WTC11 (cell line): Measurements from ENCODE around the gene LCN10. TPM values are rescaled to one million over a fixed set of nuclear protein-coding genes. Genes with fewer than 3 reads are reported as not detected.

Experiments
- ATAC-seq: fragments of 200-7000 bp; cut with Tn5 transposase; 2 replicates; pipeline ENCODE4 v1.10.0; 2021; ENCODE audit warnings: mild to moderate bottlenecking, moderate library complexity
- CTCF ChIA-PET: fragments of 300-600 bp; sonication (Branson Sonifier 250); formaldehyde crosslinking; loops from one replicate; lab custom pipeline; 2021; ENCODE audit warnings: antibody characterized with exemption; lab: Charles Lee
- POLR2A ChIA-PET: fragments of 350-600 bp; sonication (Branson Sonifier 250); formaldehyde crosslinking; loops from one replicate; lab custom pipeline; 2021; ENCODE audit warnings: antibody characterized with exemption; lab: Charles Lee
- DNase-seq: peaks from one replicate; pipeline ENCODE4 v3.0.0; 2021; ENCODE audit warnings: low spot score
- H3K27ac Mint-ChIP-seq: 2 replicates; pipeline ENCODE4 v1.8.0; 2021; ENCODE audit warnings: mixed read lengths
- H3K27me3 Mint-ChIP-seq: 2 replicates; pipeline ENCODE4 v1.8.0; 2021; ENCODE audit warnings: low read depth, mild to moderate bottlenecking, moderate library complexity, mixed read lengths
- H3K36me3 Mint-ChIP-seq: 2 replicates; pipeline ENCODE4 v1.8.0; 2021; ENCODE audit warnings: mixed read lengths
- H3K4me1 Mint-ChIP-seq: 2 replicates; pipeline ENCODE4 v1.8.0; 2022; ENCODE audit warnings: mixed read lengths
- H3K4me3 Mint-ChIP-seq: 2 replicates; pipeline ENCODE4 v1.8.0; 2021; ENCODE audit warnings: mild to moderate bottlenecking, moderate library complexity, mixed read lengths
- H3K9me3 Mint-ChIP-seq: 2 replicates; pipeline ENCODE4 v1.8.0; 2021; ENCODE audit warnings: mixed read lengths
- EMX1 ChIP-seq: fragments of 250-450 bp; sonication (Bioruptor Pico); IDR thresholded peaks from 2 replicates; pipeline ENCODE4 v1.8.0; 2021; ENCODE audit warnings: mild to moderate bottlenecking
- RELA ChIP-seq: sonication (generic); formaldehyde crosslinking; IDR thresholded peaks from 2 replicates; pipeline ENCODE4 v1.8.1; 2022; ENCODE audit warnings: missing genetic modification reagents, mild to moderate bottlenecking, borderline replicate concordance
- RORB ChIP-seq: fragments of 250-450 bp; sonication (Bioruptor Pico); IDR thresholded peaks from 2 replicates; pipeline ENCODE4 v1.9.0; 2021; ENCODE audit warnings: mild to moderate bottlenecking
- ZNF671 ChIP-seq: fragments of 250-450 bp; sonication (Bioruptor Pico); IDR thresholded peaks from 2 replicates; pipeline ENCODE4 v1.8.0; 2021; ENCODE audit warnings: mild to moderate bottlenecking
- total RNA-seq: library from RNA; stranded (reverse); gene quantifications from 3 replicates; pipeline ENCODE4 v1.2.3, GENCODE V29; 2021
- TF ChIP-seq, protein P1 (sequence below): sonication (generic); formaldehyde crosslinking; IDR thresholded peaks from 2 replicates; pipeline ENCODE4 v1.8.0; 2022; ENCODE audit warnings: mild to moderate bottlenecking, missing genetic modification reagents
- TF ChIP-seq, protein P2 (sequence below): sonication (generic); formaldehyde crosslinking; IDR thresholded peaks from 2 replicates; pipeline ENCODE4 v1.8.0; 2022; ENCODE audit warnings: mild to moderate bottlenecking, missing genetic modification reagents
- TF ChIP-seq, protein P3 (sequence below): sonication (generic); formaldehyde crosslinking; IDR thresholded peaks from 2 replicates; pipeline ENCODE4 v1.8.1; 2023; ENCODE audit warnings: mild to moderate bottlenecking, missing genetic modification reagents, moderate library complexity
- TF ChIP-seq, protein P4 (sequence below): fragments of 250-450 bp; sonication (Bioruptor Pico); conservative IDR thresholded peaks from 2 replicates; pipeline ENCODE4 v1.9.0; 2021; ENCODE audit warnings: mild to moderate bottlenecking
- TF ChIP-seq, protein P5 (sequence below): sonication (generic); formaldehyde crosslinking; IDR thresholded peaks from 2 replicates; pipeline ENCODE4 v1.8.1; 2022; ENCODE audit warnings: mild to moderate bottlenecking, moderate library complexity, missing genetic modification reagents
- TF ChIP-seq, protein P6 (sequence below): sonication (generic); formaldehyde crosslinking; IDR thresholded peaks from 2 replicates; pipeline ENCODE4 v1.8.0; 2023; ENCODE audit warnings: missing genetic modification reagents, mild to moderate bottlenecking, borderline replicate concordance

The LCN10 gene
- total RNA-seq, 1 experiment from 2014 or later = 2.4 TPM

GRCh38 chr9:136754626-136755301 is 12.0 kb upstream of the LCN10 start (continued):
- TF ChIP-seq, protein P1, sequence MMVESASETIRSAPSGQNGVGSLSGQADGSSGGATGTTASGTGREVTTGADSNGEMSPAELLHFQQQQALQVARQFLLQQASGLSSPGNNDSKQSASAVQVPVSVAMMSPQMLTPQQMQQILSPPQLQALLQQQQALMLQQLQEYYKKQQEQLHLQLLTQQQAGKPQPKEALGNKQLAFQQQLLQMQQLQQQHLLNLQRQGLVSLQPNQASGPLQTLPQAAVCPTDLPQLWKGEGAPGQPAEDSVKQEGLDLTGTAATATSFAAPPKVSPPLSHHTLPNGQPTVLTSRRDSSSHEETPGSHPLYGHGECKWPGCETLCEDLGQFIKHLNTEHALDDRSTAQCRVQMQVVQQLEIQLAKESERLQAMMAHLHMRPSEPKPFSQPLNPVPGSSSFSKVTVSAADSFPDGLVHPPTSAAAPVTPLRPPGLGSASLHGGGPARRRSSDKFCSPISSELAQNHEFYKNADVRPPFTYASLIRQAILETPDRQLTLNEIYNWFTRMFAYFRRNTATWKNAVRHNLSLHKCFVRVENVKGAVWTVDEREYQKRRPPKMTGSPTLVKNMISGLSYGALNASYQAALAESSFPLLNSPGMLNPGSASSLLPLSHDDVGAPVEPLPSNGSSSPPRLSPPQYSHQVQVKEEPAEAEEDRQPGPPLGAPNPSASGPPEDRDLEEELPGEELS (CRISPR knock-in tag) = no peak
- TF ChIP-seq, protein P2, sequence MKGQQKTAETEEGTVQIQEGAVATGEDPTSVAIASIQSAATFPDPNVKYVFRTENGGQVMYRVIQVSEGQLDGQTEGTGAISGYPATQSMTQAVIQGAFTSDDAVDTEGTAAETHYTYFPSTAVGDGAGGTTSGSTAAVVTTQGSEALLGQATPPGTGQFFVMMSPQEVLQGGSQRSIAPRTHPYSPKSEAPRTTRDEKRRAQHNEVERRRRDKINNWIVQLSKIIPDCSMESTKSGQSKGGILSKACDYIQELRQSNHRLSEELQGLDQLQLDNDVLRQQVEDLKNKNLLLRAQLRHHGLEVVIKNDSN (CRISPR knock-in tag) = no peak
- TF ChIP-seq, protein P3, sequence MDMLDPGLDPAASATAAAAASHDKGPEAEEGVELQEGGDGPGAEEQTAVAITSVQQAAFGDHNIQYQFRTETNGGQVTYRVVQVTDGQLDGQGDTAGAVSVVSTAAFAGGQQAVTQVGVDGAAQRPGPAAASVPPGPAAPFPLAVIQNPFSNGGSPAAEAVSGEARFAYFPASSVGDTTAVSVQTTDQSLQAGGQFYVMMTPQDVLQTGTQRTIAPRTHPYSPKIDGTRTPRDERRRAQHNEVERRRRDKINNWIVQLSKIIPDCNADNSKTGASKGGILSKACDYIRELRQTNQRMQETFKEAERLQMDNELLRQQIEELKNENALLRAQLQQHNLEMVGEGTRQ (CRISPR knock-in tag) = no peak
- TF ChIP-seq, protein P4, sequence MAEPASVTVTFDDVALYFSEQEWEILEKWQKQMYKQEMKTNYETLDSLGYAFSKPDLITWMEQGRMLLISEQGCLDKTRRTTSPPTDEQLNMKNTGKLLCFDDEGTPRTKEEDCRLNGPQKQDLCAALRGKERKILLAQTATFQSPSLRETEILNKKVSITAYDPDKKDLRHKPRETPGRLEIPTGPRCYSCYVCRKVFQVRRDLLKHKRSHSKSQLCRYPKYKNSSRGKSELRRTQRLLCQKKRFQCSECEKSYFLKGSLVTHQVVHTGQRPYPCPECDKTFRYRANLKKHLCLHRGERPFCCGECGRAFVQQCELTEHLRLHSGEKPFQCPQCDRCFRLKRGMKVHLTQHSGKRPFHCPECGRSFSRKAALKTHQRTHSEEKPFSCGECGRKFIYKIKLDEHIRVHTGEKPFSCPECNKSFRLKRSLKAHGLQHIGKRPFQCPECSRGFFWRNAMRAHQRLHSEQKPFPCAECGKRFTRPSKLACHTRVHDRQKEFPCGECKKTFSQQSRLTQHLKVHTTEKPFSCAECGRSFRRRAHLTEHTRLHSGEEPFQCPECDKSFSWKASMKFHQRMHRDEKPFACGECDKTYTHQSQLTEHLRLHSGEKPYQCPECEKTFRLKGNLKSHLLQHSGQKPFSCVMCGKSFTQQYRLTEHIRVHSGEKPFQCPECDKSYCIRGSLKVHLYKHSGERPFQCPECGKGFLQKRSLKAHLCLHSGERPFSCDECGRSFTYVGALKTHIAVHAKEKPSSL (CRISPR knock-in tag) = no peak
- TF ChIP-seq ZNF671 = no peak

DNA sequence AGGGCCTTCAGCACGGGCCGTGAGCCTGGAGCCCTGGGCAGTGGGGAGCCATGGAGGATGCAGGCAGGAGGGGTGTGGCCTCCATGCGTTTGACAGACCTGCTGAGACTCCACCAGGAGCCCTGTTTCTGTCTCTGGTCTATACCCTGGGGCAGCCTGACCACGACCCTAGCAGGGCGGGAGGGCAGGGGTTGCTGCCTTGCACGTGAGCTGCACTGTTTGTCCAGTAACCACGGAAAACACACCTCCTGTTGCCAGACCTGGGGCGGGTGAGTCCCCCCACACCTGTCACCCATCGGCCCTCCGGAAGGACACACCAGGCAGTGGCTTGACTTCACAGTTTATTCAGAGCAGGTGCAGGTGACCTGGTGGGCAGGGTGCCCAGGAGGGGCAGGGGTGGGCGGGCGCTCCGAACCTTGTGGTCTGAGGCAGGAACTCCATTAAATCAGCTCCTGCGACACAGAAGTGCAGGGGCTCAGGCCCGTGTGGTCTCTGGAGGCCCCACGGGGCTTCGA is 11.4 kb upstream of the LCN10 start:
- ChIA-PET CTCF (interaction anchor here (1.0 to 1.7 kb wide), 5 partner anchors 9 to 26 kb away, joined by 3 to 11 read pairs (median 4); no protein-coding TSS in a partner anchor), POLR2A (no interaction called here)
- Mint-ChIP-seq H3K27ac (no peak overlapping the region), H3K4me3 (no peak overlapping the region), H3K9me3 (peaks cover 33% of the 10 kb centered on the region), H3K36me3 (peaks cover 11% of the 10 kb centered on the region), H3K27me3 (peaks cover 3% of the 10 kb centered on the region; the same call in 1 of the 2 replicates), H3K4me1 (no peaks in the 10 kb centered on the region)
- TF ChIP-seq, protein P5, sequence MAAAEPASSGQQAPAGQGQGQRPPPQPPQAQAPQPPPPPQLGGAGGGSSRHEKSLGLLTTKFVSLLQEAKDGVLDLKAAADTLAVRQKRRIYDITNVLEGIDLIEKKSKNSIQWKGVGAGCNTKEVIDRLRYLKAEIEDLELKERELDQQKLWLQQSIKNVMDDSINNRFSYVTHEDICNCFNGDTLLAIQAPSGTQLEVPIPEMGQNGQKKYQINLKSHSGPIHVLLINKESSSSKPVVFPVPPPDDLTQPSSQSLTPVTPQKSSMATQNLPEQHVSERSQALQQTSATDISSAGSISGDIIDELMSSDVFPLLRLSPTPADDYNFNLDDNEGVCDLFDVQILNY (CRISPR knock-in tag) = no peak
- TF ChIP-seq, protein P6, sequence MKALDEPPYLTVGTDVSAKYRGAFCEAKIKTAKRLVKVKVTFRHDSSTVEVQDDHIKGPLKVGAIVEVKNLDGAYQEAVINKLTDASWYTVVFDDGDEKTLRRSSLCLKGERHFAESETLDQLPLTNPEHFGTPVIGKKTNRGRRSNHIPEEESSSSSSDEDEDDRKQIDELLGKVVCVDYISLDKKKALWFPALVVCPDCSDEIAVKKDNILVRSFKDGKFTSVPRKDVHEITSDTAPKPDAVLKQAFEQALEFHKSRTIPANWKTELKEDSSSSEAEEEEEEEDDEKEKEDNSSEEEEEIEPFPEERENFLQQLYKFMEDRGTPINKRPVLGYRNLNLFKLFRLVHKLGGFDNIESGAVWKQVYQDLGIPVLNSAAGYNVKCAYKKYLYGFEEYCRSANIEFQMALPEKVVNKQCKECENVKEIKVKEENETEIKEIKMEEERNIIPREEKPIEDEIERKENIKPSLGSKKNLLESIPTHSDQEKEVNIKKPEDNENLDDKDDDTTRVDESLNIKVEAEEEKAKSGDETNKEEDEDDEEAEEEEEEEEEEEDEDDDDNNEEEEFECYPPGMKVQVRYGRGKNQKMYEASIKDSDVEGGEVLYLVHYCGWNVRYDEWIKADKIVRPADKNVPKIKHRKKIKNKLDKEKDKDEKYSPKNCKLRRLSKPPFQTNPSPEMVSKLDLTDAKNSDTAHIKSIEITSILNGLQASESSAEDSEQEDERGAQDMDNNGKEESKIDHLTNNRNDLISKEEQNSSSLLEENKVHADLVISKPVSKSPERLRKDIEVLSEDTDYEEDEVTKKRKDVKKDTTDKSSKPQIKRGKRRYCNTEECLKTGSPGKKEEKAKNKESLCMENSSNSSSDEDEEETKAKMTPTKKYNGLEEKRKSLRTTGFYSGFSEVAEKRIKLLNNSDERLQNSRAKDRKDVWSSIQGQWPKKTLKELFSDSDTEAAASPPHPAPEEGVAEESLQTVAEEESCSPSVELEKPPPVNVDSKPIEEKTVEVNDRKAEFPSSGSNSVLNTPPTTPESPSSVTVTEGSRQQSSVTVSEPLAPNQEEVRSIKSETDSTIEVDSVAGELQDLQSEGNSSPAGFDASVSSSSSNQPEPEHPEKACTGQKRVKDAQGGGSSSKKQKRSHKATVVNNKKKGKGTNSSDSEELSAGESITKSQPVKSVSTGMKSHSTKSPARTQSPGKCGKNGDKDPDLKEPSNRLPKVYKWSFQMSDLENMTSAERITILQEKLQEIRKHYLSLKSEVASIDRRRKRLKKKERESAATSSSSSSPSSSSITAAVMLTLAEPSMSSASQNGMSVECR = no peak
- TF ChIP-seq RELA (CRISPR knock-in tag) (no peak), EMX1 (CRISPR knock-in tag) (no peak), RORB (no peak)
- ATAC-seq (no peak), DNase-seq (no peak)
